WTC11 (cell line): Measurements from ENCODE around the gene RBM26. TPM values are rescaled to one million over a fixed set of nuclear protein-coding genes. Genes with fewer than 3 reads are reported as not detected.

ENCODE experiments used
- ATAC-seq: fragments of 200-7000 bp; cut with Tn5 transposase; 2 replicates; pipeline ENCODE4 v1.10.0; 2021; ENCODE audit warnings: mild to moderate bottlenecking, moderate library complexity
- CTCF ChIA-PET: fragments of 300-600 bp; sonication (Branson Sonifier 250); formaldehyde crosslinking; loops from one replicate; lab custom pipeline; 2021; ENCODE audit warnings: antibody characterized with exemption; lab: Charles Lee
- POLR2A ChIA-PET: fragments of 350-600 bp; sonication (Branson Sonifier 250); formaldehyde crosslinking; loops from one replicate; lab custom pipeline; 2021; ENCODE audit warnings: antibody characterized with exemption; lab: Charles Lee
- DNase-seq: peaks from one replicate; pipeline ENCODE4 v3.0.0; 2021; ENCODE audit warnings: low spot score
- H3K27ac Mint-ChIP-seq: 2 replicates; pipeline ENCODE4 v1.8.0; 2021; ENCODE audit warnings: mixed read lengths
- H3K27me3 Mint-ChIP-seq: 2 replicates; pipeline ENCODE4 v1.8.0; 2021; ENCODE audit warnings: low read depth, mild to moderate bottlenecking, moderate library complexity, mixed read lengths
- H3K36me3 Mint-ChIP-seq: 2 replicates; pipeline ENCODE4 v1.8.0; 2021; ENCODE audit warnings: mixed read lengths
- H3K4me1 Mint-ChIP-seq: 2 replicates; pipeline ENCODE4 v1.8.0; 2022; ENCODE audit warnings: mixed read lengths
- H3K4me3 Mint-ChIP-seq: 2 replicates; pipeline ENCODE4 v1.8.0; 2021; ENCODE audit warnings: mild to moderate bottlenecking, moderate library complexity, mixed read lengths
- H3K9me3 Mint-ChIP-seq: 2 replicates; pipeline ENCODE4 v1.8.0; 2021; ENCODE audit warnings: mixed read lengths
- ATF1 ChIP-seq: sonication (generic); formaldehyde crosslinking; IDR thresholded peaks from 2 replicates; pipeline ENCODE4 v1.8.1; 2023; ENCODE audit warnings: mild to moderate bottlenecking, moderate library complexity, missing genetic modification reagents
- CREM ChIP-seq: sonication (generic); formaldehyde crosslinking; IDR thresholded peaks from 2 replicates; pipeline ENCODE4 v1.8.1; 2022; ENCODE audit warnings: mild to moderate bottlenecking, missing genetic modification reagents, moderate library complexity
- ERG ChIP-seq: fragments of 250-450 bp; sonication (Bioruptor Pico); IDR thresholded peaks from 2 replicates; pipeline ENCODE4 v1.8.0; 2021; ENCODE audit warnings: mild to moderate bottlenecking
- FOXP1 ChIP-seq: sonication (generic); formaldehyde crosslinking; IDR thresholded peaks from 2 replicates; pipeline ENCODE4 v1.8.0; 2022; ENCODE audit warnings: missing genetic modification reagents, mild to moderate bottlenecking, moderate library complexity, borderline replicate concordance
- GRHL2 ChIP-seq: fragments of 250-450 bp; sonication (Bioruptor Pico); IDR thresholded peaks from 2 replicates; pipeline ENCODE4 v1.8.0; 2022; ENCODE audit warnings: mild to moderate bottlenecking, moderate library complexity; ENCODE audit not compliant: insufficient replicate concordance, severe bottlenecking
- GTF2I ChIP-seq: fragments of 250-450 bp; sonication (Bioruptor Pico); conservative IDR thresholded peaks from 2 replicates; pipeline ENCODE4 v1.4.0; 2021; ENCODE audit warnings: mild to moderate bottlenecking
- HMGXB4 ChIP-seq: sonication (generic); formaldehyde crosslinking; IDR thresholded peaks from 2 replicates; pipeline ENCODE4 v1.8.1; 2023; ENCODE audit warnings: mild to moderate bottlenecking, moderate library complexity, missing genetic modification reagents
- MYBL2 ChIP-seq: sonication (generic); formaldehyde crosslinking; IDR thresholded peaks from 2 replicates; pipeline ENCODE4 v1.8.1; 2023; ENCODE audit warnings: mild to moderate bottlenecking, moderate library complexity, missing genetic modification reagents
- RELA ChIP-seq: sonication (generic); formaldehyde crosslinking; IDR thresholded peaks from 2 replicates; pipeline ENCODE4 v1.8.1; 2022; ENCODE audit warnings: missing genetic modification reagents, mild to moderate bottlenecking, borderline replicate concordance
- SMAD4 ChIP-seq: sonication (generic); formaldehyde crosslinking; IDR thresholded peaks from 2 replicates; pipeline ENCODE4 v1.8.0; 2022; ENCODE audit warnings: mild to moderate bottlenecking, missing genetic modification reagents
- ZNF232 ChIP-seq: sonication (generic); formaldehyde crosslinking; IDR thresholded peaks from 2 replicates; pipeline ENCODE4 v1.8.0; 2022; ENCODE audit warnings: mild to moderate bottlenecking, missing genetic modification reagents
- ZNF512 ChIP-seq: sonication (generic); formaldehyde crosslinking; IDR thresholded peaks from 2 replicates; pipeline ENCODE4 v1.8.1; 2022; ENCODE audit warnings: missing genetic modification reagents, borderline replicate concordance
- total RNA-seq: library from RNA; stranded (reverse); gene quantifications from 3 replicates; pipeline ENCODE4 v1.2.3, GENCODE V29; 2021
- TF ChIP-seq, protein P1 (sequence below): fragments of 250-450 bp; sonication (Bioruptor Pico); IDR thresholded peaks from 2 replicates; pipeline ENCODE4 v2.1.2; 2022; ENCODE audit warnings: mild to moderate bottlenecking, moderate library complexity
- TF ChIP-seq, protein P2 (sequence below): sonication (generic); formaldehyde crosslinking; IDR thresholded peaks from 2 replicates; pipeline ENCODE4 v1.8.0; 2022; ENCODE audit warnings: mild to moderate bottlenecking, missing genetic modification reagents
- TF ChIP-seq, protein P3 (sequence below): sonication (generic); formaldehyde crosslinking; conservative IDR thresholded peaks from 2 replicates; pipeline ENCODE4 v1.8.1; 2023; ENCODE audit warnings: mild to moderate bottlenecking, low read depth, missing genetic modification reagents, moderate library complexity
- TF ChIP-seq, protein P4 (sequence below): fragments of 250-450 bp; sonication (Bioruptor Pico); conservative IDR thresholded peaks from 2 replicates; pipeline ENCODE4 v1.9.0; 2021; ENCODE audit warnings: mild to moderate bottlenecking

Gene RBM26
- total RNA-seq, 1 experiment from 2014 or later, result 64.1 TPM

GRCh38 chr13:79380997-79381396, 25.1 kb downstream of the RBM26 start (continued):
- TF ChIP-seq ATF1 (no peak), ZNF512 (CRISPR knock-in tag) (no peak)

DNA sequence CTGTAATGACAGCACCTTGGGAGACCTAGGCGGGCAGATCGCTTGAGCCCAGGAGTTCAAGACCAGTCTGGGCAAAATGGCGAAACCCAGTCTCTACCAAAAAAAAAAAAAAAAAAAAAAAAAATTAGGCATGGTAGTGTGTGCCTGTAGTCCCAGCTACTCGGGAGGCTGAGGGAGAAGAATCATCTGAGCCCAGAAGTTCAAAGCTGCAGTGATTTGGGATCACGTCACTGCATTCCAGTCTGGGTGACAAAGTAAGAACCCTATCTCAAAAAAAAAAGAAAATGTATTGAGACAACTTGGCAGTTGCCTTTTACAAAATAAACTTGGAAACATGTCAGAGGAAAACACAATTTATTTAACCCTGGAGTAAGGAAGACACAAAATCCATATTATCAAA, 26.8 kb downstream of the RBM26 start:
- ATAC-seq (no peak), DNase-seq (no peak)
- Mint-ChIP-seq H3K27ac (peak overlapping the region; percentile 63), H3K27me3 (no peaks in the 10 kb centered on the region), H3K4me3 (no peak overlapping the region), H3K9me3 (no peaks in the 10 kb centered on the region), H3K4me1 (peaks cover 38% of the 10 kb centered on the region), H3K36me3 (peaks cover 16% of the 10 kb centered on the region)
- no peak for TF ChIP-seq RELA (CRISPR knock-in tag)
- no peak for TF ChIP-seq ZNF232
- TF ChIP-seq, protein P1, sequence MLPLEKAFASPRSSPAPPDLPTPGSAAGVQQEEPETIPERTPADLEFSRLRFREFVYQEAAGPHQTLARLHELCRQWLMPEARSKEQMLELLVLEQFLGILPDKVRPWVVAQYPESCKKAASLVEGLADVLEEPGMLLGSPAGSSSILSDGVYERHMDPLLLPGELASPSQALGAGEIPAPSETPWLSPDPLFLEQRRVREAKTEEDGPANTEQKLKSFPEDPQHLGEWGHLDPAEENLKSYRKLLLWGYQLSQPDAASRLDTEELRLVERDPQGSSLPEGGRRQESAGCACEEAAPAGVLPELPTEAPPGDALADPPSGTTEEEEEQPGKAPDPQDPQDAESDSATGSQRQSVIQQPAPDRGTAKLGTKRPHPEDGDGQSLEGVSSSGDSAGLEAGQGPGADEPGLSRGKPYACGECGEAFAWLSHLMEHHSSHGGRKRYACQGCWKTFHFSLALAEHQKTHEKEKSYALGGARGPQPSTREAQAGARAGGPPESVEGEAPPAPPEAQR (CRISPR knock-in tag), result no peak
- no peak for TF ChIP-seq CREM (CRISPR knock-in tag)
- no peak for TF ChIP-seq HMGXB4 (CRISPR knock-in tag)
- TF ChIP-seq ERG (CRISPR knock-in tag), result no peak
- CTCF ChIA-PET, result interaction anchor here (0.5 to 2.9 kb wide), 3 partner anchors 12 to 628 kb away, joined by 3 to 12 read pairs (median 5); no protein-coding TSS in a partner anchor
- POLR2A ChIA-PET, result no interaction called here

DNA sequence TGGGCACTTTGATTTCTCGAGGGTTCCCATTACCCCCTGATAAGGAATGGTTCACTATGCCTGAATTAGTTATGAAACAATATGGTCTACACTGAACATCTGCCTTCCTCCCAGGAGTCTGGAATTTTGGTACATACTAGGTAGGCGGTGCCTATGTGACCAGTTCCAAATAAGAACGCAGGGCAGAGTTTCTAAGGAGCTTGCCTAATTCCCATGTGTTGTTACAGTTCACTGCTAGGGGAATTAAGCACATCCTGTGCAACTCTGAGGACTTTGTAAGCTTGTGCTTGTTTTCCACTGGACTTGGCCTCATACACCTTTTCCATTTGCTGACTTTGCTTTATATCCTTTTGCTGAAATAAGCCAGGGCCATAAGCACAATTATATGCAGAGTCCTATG, 29.2 kb downstream of the RBM26 start:
- H3K27me3 Mint-ChIP-seq, result no peaks in the 10 kb centered on the region
- H3K36me3 Mint-ChIP-seq, result peaks cover 16% of the 10 kb centered on the region
- H3K4me3 Mint-ChIP-seq, result no peak overlapping the region
- DNase-seq (no peak), ATAC-seq (no peak)
- no peak overlapping the region for H3K27ac Mint-ChIP-seq
- no peaks in the 10 kb centered on the region for H3K9me3 Mint-ChIP-seq
- peaks cover 16% of the 10 kb centered on the region for H3K4me1 Mint-ChIP-seq
- ChIA-PET CTCF (no interaction called here), POLR2A (no interaction called here)
- TF ChIP-seq RELA (CRISPR knock-in tag), result no peak
- TF ChIP-seq, protein P2, sequence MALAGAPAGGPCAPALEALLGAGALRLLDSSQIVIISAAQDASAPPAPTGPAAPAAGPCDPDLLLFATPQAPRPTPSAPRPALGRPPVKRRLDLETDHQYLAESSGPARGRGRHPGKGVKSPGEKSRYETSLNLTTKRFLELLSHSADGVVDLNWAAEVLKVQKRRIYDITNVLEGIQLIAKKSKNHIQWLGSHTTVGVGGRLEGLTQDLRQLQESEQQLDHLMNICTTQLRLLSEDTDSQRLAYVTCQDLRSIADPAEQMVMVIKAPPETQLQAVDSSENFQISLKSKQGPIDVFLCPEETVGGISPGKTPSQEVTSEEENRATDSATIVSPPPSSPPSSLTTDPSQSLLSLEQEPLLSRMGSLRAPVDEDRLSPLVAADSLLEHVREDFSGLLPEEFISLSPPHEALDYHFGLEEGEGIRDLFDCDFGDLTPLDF (CRISPR knock-in tag), result no peak
- TF ChIP-seq GTF2I (CRISPR knock-in tag), result no peak
- no peak for TF ChIP-seq FOXP1 (CRISPR knock-in tag)
- TF ChIP-seq GRHL2 (CRISPR knock-in tag), result no peak
- no peak for TF ChIP-seq MYBL2
- TF ChIP-seq, protein P3, sequence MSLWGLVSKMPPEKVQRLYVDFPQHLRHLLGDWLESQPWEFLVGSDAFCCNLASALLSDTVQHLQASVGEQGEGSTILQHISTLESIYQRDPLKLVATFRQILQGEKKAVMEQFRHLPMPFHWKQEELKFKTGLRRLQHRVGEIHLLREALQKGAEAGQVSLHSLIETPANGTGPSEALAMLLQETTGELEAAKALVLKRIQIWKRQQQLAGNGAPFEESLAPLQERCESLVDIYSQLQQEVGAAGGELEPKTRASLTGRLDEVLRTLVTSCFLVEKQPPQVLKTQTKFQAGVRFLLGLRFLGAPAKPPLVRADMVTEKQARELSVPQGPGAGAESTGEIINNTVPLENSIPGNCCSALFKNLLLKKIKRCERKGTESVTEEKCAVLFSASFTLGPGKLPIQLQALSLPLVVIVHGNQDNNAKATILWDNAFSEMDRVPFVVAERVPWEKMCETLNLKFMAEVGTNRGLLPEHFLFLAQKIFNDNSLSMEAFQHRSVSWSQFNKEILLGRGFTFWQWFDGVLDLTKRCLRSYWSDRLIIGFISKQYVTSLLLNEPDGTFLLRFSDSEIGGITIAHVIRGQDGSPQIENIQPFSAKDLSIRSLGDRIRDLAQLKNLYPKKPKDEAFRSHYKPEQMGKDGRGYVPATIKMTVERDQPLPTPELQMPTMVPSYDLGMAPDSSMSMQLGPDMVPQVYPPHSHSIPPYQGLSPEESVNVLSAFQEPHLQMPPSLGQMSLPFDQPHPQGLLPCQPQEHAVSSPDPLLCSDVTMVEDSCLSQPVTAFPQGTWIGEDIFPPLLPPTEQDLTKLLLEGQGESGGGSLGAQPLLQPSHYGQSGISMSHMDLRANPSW (CRISPR knock-in tag), result no peak
- TF ChIP-seq, protein P4, sequence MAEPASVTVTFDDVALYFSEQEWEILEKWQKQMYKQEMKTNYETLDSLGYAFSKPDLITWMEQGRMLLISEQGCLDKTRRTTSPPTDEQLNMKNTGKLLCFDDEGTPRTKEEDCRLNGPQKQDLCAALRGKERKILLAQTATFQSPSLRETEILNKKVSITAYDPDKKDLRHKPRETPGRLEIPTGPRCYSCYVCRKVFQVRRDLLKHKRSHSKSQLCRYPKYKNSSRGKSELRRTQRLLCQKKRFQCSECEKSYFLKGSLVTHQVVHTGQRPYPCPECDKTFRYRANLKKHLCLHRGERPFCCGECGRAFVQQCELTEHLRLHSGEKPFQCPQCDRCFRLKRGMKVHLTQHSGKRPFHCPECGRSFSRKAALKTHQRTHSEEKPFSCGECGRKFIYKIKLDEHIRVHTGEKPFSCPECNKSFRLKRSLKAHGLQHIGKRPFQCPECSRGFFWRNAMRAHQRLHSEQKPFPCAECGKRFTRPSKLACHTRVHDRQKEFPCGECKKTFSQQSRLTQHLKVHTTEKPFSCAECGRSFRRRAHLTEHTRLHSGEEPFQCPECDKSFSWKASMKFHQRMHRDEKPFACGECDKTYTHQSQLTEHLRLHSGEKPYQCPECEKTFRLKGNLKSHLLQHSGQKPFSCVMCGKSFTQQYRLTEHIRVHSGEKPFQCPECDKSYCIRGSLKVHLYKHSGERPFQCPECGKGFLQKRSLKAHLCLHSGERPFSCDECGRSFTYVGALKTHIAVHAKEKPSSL (CRISPR knock-in tag), result no peak
- TF ChIP-seq SMAD4 (CRISPR knock-in tag), result no peak
